ENCODE data around the gene DNAJA1.

GRCh38 chr9:33023661-33024060 lies 1.4 kb upstream of the DNAJA1 start:
- no peak for TF ChIP-seq REST (IDR thresholded peaks at IDR 0.05; ENCODE audit: insufficient read depth in 1 of 2, low read depth in 2 of 2, low read length in 2 of 2)
- no peak for TF ChIP-seq POLR2AphosphoS5 (IDR thresholded peaks at IDR 0.05; ENCODE audit: low read depth, low read length)
- no peak for TF ChIP-seq SIN3A (IDR thresholded peaks at IDR 0.05; ENCODE audit: borderline replicate concordance, insufficient read depth, low read length)

Data from PFSK-1 (cell line).